Spinal cord (tissue), 10 donors: ENCODE data around the gene LRRC10B. TPM values are rescaled to one million over a fixed set of nuclear protein-coding genes. Genes with fewer than 3 reads are reported as not detected.

Source experiments
- DNase-seq, 6 donors: peaks; one replicate each; pipeline versions ENCODE4 v3.0.0 to v3.0.0-alpha.2; 2013 to 2015; ENCODE audit warnings: low spot score in 6 of 6, low read depth in 4 of 6
- H3K27ac ChIP-seq: one replicate; pipeline ENCODE4 v1.5.1; 2013; ENCODE audit warnings: low read depth, low read length, control low read depth
- H3K27me3 ChIP-seq: one replicate; pipeline ENCODE4 v1.6.1; 2013; ENCODE audit warnings: low read length; ENCODE audit not compliant: control insufficient read depth, insufficient read depth
- H3K36me3 ChIP-seq: one replicate; pipeline ENCODE4 v1.6.1; 2013; ENCODE audit warnings: low read length; ENCODE audit not compliant: control insufficient read depth, insufficient read depth
- H3K4me1 ChIP-seq: one replicate; pipeline ENCODE4 v1.6.1; 2013; ENCODE audit warnings: low read length; ENCODE audit not compliant: control insufficient read depth, insufficient read depth
- H3K4me3 ChIP-seq: one replicate; pipeline ENCODE4 v1.5.1; 2013; ENCODE audit warnings: low read depth, low read length, control low read depth
- H3K9me3 ChIP-seq: one replicate; pipeline ENCODE4 v1.6.1; 2013; ENCODE audit warnings: low read length; ENCODE audit not compliant: control insufficient read depth, insufficient read depth
- WGBS: methylation state at CpG from one replicate; pipeline ENCODE4 v1.1.5; 2013; ENCODE audit warnings: missing lambda C conversion rate; ENCODE audit not compliant: insufficient coverage; 5-methylcytosine and 5-hydroxymethylcytosine counted together
- polyA plus RNA-seq, 2 donors: library from polyadenylated mRNA; unstranded; fragments of 120-200 nt; gene quantifications; one replicate each; pipeline ENCODE4 v1.2.1, GENCODE V29; 2013; ENCODE audit not compliant: insufficient read length in 2 of 2
- total RNA-seq, 2 donors: library from RNA; depleted of rRNA in 1 of 2; stranded (reverse); fragments of 120-200 nt in 1 of 2; fragments of >200 nt in 1 of 2; gene quantifications; one replicate each; pipeline versions ENCODE4 v1.2.3 to v1.2.4, GENCODE V29; 2013 to 2014
- donor health status: healthy.

LRRC10B gene
- total and polyA plus RNA-seq, 4 donors, result 1.4 to 11.8 (median 7.3) TPM

DNA sequence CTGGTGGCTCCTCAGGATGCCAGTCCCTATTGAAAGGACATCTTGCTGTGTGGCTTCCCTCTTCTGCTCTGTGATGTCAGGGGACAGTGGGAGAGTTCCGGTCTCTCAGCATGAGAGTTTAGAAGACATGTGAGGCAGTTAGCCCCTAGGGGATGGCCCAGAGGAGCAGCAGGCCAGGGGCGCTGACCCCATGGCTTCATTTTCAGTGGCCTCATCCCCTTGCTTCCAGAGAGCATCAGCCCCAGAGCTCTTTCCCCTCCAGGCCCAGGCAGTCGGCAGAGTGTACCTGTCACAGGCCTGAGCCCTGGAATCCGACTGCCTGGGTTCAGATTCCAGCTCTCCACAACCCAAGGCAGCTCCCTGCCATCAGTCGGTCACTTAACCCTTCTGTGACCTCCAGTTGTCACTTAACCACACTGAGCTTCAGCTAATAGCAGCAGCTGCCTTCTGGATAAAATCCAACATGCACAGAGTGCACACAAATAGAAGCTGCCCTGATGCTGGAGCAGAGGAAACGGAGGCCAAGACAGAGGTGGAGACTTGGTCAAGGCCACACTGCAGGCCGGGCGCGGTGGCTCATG is 14.1 kb upstream of the LRRC10B start:
- H3K9me3 ChIP-seq, result no peaks in the 10 kb centered on the region
- H3K27ac ChIP-seq, result no peak overlapping the region
- H3K27me3 ChIP-seq, result no peaks in the 10 kb centered on the region
- peaks cover 13% of the 10 kb centered on the region for H3K36me3 ChIP-seq
- 52% methylated on average over 5 of the region's 9 CpGs for WGBS
- peaks cover 36% of the 10 kb centered on the region for H3K4me1 ChIP-seq
- DNase-seq, result no peak
- no peak overlapping the region for H3K4me3 ChIP-seq

DNA sequence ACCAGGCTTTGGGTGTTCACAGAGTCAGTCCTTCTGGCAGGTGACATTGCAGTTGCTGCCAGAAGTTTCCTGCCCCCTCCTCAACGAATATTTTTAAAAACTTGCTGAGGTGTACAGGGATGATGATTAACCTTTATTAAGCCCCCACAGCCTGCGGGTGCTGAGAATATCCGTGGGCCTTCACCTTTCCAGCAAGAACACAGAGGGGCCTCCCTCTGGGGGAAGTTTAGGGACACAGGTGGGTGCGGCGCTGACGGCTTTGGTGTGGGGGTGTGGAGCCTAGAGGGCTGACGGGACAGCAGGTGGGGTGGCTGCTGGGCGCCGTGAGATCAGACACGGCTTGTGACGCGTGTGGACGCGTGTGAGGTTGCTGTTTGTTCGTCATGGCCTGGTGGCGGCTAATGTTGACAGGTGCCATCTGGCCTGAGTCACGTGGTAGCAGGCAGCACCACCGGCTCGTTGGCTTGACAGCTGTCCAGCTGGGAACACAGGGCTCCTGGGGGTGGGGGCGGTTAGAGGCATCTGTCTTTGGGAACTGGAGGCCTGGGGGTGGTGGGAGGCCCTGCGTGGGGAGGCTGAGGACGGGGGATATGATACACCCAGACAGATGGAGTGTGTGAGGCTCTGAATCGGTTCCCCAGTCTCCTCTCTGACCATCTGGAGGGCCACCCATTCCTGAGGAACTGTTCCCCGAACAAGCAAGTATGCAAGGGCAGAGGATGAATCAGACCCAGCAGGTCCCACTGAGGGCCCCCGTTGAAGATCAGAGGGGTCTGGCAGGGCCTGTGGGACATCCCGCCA is 12.5 kb upstream of the LRRC10B start:
- DNase-seq, result peak in 2 of 6 donors; percentile 52 to 53

DNA sequence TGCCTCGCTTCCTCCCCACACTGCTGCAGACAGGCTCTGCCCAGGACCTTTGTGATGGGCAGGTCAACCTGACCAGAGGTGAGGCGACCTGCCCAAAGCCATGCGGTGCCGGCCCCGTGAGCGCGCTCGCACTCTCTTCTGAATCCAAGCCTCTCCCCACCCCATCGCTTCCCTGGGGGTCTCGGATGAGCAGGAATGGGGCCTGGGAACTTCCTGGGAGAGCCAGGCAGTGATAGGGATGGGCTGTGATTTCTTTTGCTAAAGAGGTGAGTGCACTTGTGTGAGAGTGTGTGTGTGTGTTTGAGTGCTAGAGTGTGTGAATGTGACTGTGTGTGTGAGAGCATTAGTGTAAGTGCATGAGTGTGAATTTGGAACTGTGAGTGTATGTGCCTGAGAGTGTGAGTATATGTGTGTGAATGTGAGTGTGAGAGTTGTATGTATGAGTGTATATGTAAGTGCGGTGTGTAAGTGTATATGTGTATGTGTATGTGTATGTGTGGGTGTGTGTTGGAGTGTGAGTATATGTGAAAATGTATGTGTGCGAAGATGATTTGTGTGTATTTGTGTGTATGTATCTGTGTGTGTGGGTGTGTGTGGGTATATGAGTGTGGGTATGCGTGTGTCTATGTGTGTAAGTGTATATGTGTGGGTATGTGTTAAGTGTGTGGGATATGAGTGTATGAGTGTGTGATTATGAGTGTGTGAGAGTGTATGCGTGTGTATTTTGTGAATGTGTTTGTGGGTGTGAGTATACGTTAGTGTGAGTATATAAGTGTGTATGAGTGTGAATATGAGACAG is 11.7 kb upstream of the LRRC10B start:
- Histone ChIP-seq H3K4me1 (peaks cover 18% of the 10 kb centered on the region), H3K27ac (no peak overlapping the region), H3K27me3 (no peaks in the 10 kb centered on the region), H3K9me3 (no peaks in the 10 kb centered on the region), H3K36me3 (no peaks in the 10 kb centered on the region), H3K4me3 (no peak overlapping the region)
- no peak for DNase-seq
- WGBS, result 92% methylated on average over 11 of the region's 15 CpGs

More for the DNA sequence above, 12.5 kb upstream of the LRRC10B start:
- H3K9me3 ChIP-seq, result no peaks in the 10 kb centered on the region
- H3K27me3 ChIP-seq, result no peaks in the 10 kb centered on the region
- no peak overlapping the region for H3K27ac ChIP-seq
- H3K4me1 ChIP-seq, result peaks cover 26% of the 10 kb centered on the region
- peaks cover 2% of the 10 kb centered on the region for H3K36me3 ChIP-seq
- WGBS, result 68% methylated on average over 21 of the region's 26 CpGs
- H3K4me3 ChIP-seq, result no peak overlapping the region

DNA sequence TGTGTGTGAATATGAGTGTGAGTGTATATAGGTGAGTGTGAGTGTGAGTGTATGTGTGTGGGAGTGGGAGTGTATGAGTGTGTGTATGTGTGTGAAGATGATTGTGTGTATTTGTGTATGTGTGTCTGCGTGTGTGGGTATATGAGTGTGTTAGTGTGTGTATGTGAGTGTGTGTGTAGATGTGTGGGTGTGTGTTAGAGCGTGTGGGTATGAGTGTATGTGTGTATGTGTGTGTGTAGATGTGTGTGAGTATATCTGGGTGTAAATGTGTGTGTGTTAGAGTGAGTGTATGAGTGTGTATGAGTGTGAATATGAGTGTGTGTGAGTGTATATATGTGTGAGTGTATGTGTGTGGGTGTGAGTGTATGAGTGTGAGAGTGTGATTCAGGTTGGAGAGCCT is 11.1 kb upstream of the LRRC10B start:
- no peak overlapping the region for H3K4me3 ChIP-seq
- H3K27ac ChIP-seq, result no peak overlapping the region
- H3K36me3 ChIP-seq, result no peaks in the 10 kb centered on the region
- H3K4me1 ChIP-seq, result peaks cover 14% of the 10 kb centered on the region
- DNase-seq, result no peak
- no peaks in the 10 kb centered on the region for H3K27me3 ChIP-seq
- no peaks in the 10 kb centered on the region for H3K9me3 ChIP-seq
- 96% methylated on average over 2 of the region's 2 CpGs for WGBS

DNA sequence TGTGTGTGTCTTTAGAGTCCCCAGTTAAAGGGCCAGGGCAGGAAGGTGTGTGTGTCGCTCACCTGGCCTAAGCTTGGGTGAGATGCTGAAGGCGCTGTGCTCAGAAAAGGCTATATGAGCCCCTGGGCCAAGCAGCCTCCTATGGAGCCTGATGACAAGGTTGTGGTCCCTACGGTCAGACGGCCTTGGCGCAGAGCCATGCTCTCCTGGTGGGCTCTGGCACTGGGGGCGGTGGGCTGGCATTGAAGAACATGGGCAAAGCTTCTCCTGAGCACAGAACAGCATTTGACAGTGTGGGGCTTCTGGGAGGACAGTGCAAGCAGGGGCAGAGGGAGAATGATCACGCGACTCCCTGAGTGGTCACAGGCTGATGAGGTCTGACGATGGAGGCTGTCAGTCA is 10.7 kb upstream of the LRRC10B start:
- DNase-seq, result no peak
- H3K4me3 ChIP-seq, result no peak overlapping the region
- H3K27me3 ChIP-seq, result no peaks in the 10 kb centered on the region
- H3K27ac ChIP-seq, result no peak overlapping the region
- H3K36me3 ChIP-seq, result no peaks in the 10 kb centered on the region
- H3K4me1 ChIP-seq, result peaks cover 14% of the 10 kb centered on the region
- 76% methylated on average over 6 of the region's 9 CpGs for WGBS
- no peaks in the 10 kb centered on the region for H3K9me3 ChIP-seq

DNA sequence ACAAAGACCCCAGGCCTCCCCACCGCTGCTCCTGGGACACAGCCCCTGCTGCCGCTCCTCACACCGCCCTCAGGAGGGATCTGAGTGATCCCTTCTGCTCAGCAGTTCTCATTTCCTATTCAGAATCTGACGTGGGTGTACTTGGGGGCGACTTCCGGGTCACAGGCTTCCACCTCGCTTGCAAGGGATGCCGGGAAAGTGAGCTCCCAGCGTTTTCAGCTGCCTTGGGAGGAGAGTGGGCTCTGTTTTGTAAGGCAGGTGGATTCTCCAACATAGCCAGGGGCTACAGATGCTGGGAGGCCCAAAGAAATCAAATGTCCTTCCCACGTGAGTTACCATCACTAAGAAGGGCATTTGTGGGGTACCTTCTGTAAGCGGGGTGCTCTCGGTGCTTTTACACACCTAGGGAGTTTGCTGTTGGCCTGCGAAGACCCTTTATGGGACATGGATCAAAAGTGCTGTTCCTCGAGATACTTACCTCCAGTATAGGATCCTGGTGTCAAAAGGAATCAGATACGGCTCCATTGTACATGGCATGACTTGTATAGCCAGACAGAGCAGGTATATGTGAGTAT is 9.7 kb upstream of the LRRC10B start:
- Histone ChIP-seq H3K4me1 (peaks cover 14% of the 10 kb centered on the region), H3K27me3 (no peaks in the 10 kb centered on the region), H3K27ac (no peak overlapping the region), H3K36me3 (no peaks in the 10 kb centered on the region), H3K4me3 (no peak overlapping the region), H3K9me3 (no peaks in the 10 kb centered on the region)
- WGBS, result 83% methylated on average over 15 of the region's 15 CpGs
- no peak for DNase-seq

DNA sequence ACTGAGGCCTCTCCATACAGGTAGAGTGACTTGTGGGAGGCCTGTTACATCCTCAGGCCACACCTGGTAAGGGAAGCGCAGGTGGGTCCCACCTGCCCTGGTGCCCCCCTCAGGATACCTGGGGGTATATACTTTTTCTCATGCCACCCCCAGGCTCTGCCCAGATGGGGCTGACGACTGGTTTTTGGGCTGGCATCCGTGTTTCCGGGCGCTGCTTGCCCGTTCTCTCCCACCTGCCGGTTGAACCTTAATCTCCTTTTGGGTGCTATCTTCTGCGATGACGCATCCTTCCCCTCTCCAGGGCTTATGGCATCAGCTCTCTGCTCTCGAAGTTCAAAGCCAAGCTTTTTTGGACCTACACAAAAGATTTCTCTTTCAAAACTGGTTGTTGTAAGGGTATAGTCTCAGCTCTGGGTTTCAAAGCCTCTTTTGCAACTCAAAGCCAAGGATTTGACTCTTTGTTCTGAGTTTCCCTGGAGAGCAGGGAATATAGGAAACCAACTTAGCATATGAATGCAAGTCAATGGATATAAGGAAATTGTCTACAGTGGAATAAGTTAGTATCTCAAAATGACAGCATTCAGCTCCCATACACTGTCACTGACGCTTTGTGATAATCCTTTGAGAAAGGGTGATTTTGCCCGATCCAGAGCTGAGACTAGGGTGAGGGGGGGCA is 8.6 kb upstream of the LRRC10B start:
- H3K36me3 ChIP-seq, result no peaks in the 10 kb centered on the region
- H3K9me3 ChIP-seq, result no peaks in the 10 kb centered on the region
- peaks cover 11% of the 10 kb centered on the region for H3K4me1 ChIP-seq
- peak in 2 of 6 donors; percentile 61 to 65 for DNase-seq
- H3K27ac ChIP-seq, result peak overlapping the region; percentile 33
- WGBS, result 34% methylated on average over 7 of the region's 12 CpGs
- no peaks in the 10 kb centered on the region for H3K27me3 ChIP-seq
- H3K4me3 ChIP-seq, result no peak overlapping the region

DNA sequence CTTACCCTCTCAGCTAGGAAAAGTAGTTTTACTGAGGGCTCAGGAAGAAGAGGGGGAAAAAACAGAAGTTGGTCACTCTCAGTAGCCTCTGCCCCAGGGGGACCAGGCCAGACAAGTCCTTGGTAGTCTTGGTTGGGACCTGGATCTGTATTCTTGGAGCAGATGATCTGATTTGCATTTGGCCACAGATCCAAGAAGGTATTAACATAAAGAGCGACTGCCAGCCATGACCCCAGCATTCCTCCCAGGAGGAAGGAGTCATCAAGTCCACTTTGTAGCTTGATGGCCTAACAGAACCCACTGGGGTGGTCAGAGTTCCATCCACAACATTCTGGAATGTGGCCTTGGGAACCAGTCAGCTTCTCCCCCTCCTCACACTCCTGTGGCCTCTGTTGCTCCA is 6.0 kb upstream of the LRRC10B start:
- Histone ChIP-seq H3K27ac (no peak overlapping the region), H3K36me3 (no peaks in the 10 kb centered on the region), H3K4me1 (peaks cover 31% of the 10 kb centered on the region), H3K27me3 (peaks cover 8% of the 10 kb centered on the region), H3K9me3 (no peaks in the 10 kb centered on the region), H3K4me3 (no peak overlapping the region)
- no peak for DNase-seq
- 89% methylated on average over 1 of the region's 1 CpG for WGBS

DNA sequence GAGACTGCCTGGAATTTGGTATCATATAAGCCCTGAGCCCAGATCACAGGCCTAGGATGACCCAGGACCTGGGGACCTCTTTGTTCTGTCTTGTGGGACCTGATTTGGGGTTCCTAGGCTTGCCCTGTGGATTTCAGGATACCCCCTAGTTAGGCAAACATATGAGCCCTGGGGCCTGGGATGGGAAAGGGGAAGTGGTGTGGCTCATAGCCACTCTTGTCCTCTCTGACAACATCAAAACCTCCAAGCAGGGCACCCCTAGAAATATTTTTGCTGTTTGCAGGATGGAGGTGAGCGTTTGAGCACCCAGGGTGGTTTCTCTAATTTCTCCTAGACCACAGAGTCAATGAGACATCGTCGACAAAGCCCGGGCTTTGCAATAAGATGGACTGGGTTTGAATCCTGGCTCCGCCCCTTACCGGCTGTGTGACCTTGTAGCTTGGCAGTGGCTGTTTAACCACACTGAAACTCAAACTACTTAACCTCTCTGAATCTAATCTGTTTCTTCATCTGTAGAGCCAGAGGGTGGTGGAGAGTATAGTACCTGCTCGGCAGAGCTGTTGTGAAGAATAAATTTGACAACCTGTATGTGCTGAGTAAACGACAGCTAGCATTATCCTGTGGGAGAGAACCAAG is 5.3 kb upstream of the LRRC10B start:
- no peak overlapping the region for H3K27ac ChIP-seq
- peaks cover 35% of the 10 kb centered on the region for H3K4me1 ChIP-seq
- no peaks in the 10 kb centered on the region for H3K36me3 ChIP-seq
- WGBS, result 60% methylated on average over 2 of the region's 8 CpGs
- no peak for DNase-seq
- H3K4me3 ChIP-seq, result no peak overlapping the region
- peaks cover 16% of the 10 kb centered on the region for H3K27me3 ChIP-seq
- no peaks in the 10 kb centered on the region for H3K9me3 ChIP-seq
